Duodenal mucosa (tissue), 2 donors: Measurements from ENCODE around the gene GNAI2.

Experiments used
- H3K27ac ChIP-seq: one replicate; pipeline ENCODE4 v1.7.0; 2013; ENCODE audit warnings: low read depth, low read length
- H3K27me3 ChIP-seq, 2 donors: one replicate each; pipeline ENCODE4 v1.7.0; 2013; ENCODE audit warnings: low read length in 2 of 2, control low read depth in 1 of 2; ENCODE audit not compliant: insufficient read depth in 2 of 2, control insufficient read depth in 1 of 2
- H3K36me3 ChIP-seq, 2 donors: one replicate each; pipeline ENCODE4 v1.7.0; 2013; ENCODE audit warnings: low read length in 2 of 2, control low read depth in 1 of 2; ENCODE audit not compliant: insufficient read depth in 2 of 2, control insufficient read depth in 1 of 2
- H3K4me1 ChIP-seq, 2 donors: one replicate each; pipeline ENCODE4 v1.7.0; 2013; ENCODE audit warnings: low read length in 2 of 2, control low read depth in 1 of 2; ENCODE audit not compliant: insufficient read depth in 2 of 2, control insufficient read depth in 1 of 2
- H3K4me3 ChIP-seq, 2 donors: one replicate each; pipeline ENCODE4 v1.7.0; 2013; ENCODE audit warnings: low read length in 2 of 2, low read depth in 1 of 2
- H3K9ac ChIP-seq, 2 donors: one replicate each; pipeline ENCODE4 v1.7.0; 2013; ENCODE audit warnings: low read length in 2 of 2, low read depth in 1 of 2
- H3K9me3 ChIP-seq, 2 donors: one replicate each; pipeline ENCODE4 v1.7.0; 2013; ENCODE audit warnings: low read length in 2 of 2, control low read depth in 1 of 2; ENCODE audit not compliant: control insufficient read depth in 1 of 2

The GNAI2 gene

DNA sequence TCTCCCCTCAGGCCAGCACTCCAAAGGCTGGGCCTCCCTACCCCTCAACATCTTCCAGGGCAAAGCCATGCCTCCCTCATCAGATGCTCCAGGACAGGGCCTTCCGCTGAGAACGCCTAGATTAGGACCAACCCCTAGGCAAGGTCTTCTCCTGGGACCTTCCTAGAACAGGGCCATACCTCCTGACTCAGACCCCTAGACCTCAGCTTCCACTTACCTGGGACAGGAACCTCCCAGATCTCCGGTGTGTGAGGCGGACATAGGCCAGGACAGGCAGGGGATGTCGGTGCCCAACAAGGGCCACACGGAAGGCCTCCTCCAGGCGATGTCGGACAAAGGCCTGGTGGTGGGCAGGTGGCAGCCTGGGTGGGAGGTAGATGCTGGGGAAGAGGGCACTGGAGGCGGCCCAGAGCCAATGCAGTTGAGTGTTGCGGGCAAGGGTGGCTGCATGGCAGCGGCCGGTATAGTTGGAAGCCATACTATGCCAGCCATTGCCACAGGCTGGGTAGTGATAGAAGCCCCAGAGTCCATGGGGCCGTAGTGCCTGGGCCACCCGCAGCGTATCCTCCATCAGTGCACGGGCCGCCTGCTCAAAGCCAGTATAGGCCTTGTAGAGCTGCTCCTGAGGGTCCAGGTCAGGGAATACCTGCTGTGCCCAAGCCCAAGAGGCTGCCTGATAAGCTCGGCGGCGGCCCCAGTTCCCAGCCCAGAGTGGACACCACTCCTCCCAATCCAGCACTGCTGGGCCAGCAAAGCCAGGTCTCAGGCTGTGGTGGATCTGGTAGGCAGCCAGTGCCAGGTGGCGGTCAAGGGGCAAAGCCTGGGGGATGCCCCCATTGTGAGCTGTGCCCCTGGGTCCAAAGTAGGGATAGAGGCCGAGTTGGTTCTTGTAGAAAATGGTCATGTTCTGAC, 58.7 kb downstream of the GNAI2 start:
- no peak overlapping the region for H3K4me3 ChIP-seq

DNA sequence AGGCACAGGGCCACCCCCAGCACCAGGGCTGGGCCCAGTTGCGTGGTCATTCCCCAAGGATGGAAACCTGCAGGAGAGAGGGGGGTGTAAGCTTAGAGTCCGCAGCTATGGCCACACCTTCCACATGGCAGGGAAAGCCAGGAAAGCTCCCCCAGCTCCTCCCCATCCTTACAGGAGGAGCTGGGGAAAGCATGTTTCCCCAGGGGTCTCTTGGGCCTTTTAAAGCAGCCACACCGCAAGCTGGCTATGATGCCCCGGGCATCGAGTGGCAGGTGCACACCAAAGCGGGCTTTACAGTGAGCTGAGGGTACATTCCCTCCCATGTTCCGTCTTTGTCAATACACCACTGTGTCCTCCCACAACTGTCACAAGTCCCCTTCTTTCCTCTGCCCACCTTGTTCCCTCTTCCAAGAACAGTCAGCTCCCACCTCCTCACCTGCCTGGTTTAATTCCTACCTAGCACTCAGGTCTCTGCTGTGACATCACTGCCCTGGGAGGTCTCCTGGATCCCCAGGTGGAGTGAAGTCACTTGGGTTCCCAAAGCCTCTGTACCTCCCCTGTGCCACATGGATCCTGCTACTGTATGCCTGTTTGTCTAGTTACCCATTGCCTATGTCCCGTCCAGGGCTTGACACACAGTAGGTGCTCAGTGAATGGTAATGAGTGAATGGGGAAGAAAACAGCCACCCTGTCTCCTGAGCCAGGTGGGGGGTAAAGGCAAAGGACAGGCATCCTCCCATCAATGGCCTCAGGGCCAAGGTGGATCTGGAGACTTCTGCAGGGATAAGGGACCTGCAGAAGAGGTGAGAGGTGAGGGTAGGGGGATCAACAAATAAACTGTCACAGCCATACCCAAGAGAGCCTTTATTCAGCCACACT, 59.8 kb downstream of the GNAI2 start:
- Histone ChIP-seq H3K4me1 (peaks cover 40 to 44% of the 10 kb centered on the region in 2 donors), H3K36me3 (no peaks in the 10 kb centered on the region), H3K27me3 (no peaks in the 10 kb centered on the region), H3K9ac (no peak overlapping the region), H3K4me3 (no peak overlapping the region), H3K9me3 (no peaks in the 10 kb centered on the region), H3K27ac (no peak overlapping the region)

More for the DNA sequence above, 58.7 kb downstream of the GNAI2 start:
- no peak overlapping the region for H3K9ac ChIP-seq
- no peaks in the 10 kb centered on the region for H3K27me3 ChIP-seq
- H3K9me3 ChIP-seq, result no peaks in the 10 kb centered on the region
- H3K27ac ChIP-seq, result no peak overlapping the region
- H3K36me3 ChIP-seq, result peaks cover 7 to 9% of the 10 kb centered on the region in 2 donors
- peaks cover 37 to 42% of the 10 kb centered on the region in 2 donors for H3K4me1 ChIP-seq

DNA sequence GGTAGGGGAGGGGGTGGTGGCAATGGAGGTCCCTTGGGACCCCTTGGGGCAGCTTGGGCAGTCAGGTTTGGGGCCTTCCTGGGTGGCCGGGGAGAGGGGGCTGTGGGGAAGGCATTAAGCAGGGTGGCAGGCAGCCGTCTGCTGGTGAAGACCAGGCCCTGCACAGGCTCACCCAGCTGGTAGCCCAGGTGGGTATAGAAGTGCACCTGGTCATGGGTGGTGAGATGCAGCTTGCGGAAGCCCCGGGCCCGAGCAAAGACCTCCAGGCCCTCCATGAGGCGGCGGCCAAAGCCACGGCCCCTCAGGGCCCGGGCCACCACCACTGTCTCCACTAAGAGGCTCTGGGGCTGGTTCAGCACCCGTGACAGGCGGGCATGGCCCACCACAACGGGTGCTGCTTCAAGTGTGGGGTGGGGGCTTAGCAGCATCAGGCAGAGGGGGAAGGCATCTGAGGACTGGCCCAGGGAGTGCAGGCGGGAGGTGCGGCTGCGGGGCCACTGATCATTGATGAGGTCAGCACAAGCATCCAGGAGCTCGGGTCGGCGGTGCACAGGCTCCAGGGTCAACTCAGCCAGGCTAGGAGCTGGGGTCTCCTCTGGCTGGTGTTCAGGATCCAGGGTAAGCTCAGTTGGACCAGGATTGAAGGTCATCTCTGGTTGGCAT, 60.8 kb downstream of the GNAI2 start:
- H3K27ac ChIP-seq, result no peak overlapping the region
- no peaks in the 10 kb centered on the region for H3K27me3 ChIP-seq
- no peaks in the 10 kb centered on the region for H3K36me3 ChIP-seq
- H3K9ac ChIP-seq, result no peak overlapping the region
- H3K9me3 ChIP-seq, result no peaks in the 10 kb centered on the region
- H3K4me1 ChIP-seq, result peaks cover 32 to 38% of the 10 kb centered on the region in 2 donors
- H3K4me3 ChIP-seq, result no peak overlapping the region

DNA sequence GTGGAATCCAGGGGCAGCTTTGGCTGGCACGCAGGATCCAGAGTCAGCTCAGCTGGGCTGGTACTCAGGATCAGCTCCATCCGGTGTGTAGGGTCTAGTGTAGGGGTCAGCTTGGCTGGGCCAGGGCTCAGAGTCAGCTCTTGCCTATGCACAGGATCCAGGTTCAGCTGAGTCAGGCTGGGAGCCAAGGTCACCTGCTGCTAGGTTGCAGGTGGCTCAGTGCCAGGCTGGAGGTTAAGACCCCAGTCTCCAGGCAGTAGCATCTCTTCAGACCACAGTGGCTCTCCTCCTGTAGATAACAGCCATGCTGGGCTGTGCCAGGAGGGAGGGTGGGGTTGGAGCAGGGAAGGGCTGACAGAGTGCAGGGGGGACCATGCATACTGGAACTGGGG, 61.4 kb downstream of the GNAI2 start:
- H3K4me1 ChIP-seq, result peaks cover 32 to 38% of the 10 kb centered on the region in 2 donors
- no peak overlapping the region for H3K4me3 ChIP-seq
- no peaks in the 10 kb centered on the region for H3K27me3 ChIP-seq
- H3K27ac ChIP-seq, result no peak overlapping the region
- no peak overlapping the region for H3K9ac ChIP-seq
- no peaks in the 10 kb centered on the region for H3K36me3 ChIP-seq
- H3K9me3 ChIP-seq, result no peaks in the 10 kb centered on the region

DNA sequence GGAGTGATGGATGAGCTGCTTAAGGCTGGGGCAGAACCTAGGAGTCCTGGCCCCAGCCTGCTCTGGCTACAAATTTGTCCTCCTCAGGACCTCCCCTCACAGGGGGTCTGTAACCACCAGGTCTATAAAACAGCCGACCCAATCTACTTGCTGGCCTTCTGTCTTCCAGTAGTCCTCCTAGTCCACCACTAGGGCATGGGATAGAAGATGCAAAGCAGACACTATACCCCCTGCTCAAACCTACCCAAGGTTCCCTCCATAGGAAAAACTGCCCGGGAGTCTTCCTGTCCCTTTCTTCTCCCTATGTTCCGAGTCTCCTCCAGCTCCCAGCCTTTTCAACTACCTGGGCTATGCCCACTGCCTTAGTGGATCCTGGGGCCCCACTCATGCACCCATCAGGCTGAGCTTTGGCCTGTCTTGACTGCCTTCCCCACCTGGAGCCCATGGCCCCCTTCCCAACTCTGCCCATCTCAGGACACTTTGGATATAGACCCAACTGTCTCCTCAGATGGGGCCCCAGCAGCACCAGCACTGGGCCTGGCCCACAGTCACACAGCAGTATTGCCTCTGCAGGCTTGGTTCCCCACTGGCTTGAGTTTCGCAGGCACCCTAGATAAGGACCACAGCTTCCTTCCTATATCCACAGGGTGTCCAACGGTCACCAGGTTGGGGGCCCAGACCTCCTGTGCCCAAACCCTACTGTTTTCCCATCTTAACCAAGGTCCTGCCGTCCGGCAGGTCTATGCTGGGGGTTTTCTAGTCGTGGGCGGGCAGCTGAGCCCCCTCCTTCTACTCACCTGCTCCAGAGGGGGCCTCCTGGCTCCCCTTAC, 62.1 kb downstream of the GNAI2 start:
- H3K27me3 ChIP-seq, result no peaks in the 10 kb centered on the region
- H3K27ac ChIP-seq, result peak overlapping the region; percentile 93
- peaks cover 28 to 39% of the 10 kb centered on the region in 2 donors for H3K4me1 ChIP-seq
- peak overlapping the region; percentile 89 to 97 for H3K9ac ChIP-seq
- no peaks in the 10 kb centered on the region for H3K36me3 ChIP-seq
- H3K9me3 ChIP-seq, result no peaks in the 10 kb centered on the region
- H3K4me3 ChIP-seq, result peak overlapping the region; percentile 87 to 93

DNA sequence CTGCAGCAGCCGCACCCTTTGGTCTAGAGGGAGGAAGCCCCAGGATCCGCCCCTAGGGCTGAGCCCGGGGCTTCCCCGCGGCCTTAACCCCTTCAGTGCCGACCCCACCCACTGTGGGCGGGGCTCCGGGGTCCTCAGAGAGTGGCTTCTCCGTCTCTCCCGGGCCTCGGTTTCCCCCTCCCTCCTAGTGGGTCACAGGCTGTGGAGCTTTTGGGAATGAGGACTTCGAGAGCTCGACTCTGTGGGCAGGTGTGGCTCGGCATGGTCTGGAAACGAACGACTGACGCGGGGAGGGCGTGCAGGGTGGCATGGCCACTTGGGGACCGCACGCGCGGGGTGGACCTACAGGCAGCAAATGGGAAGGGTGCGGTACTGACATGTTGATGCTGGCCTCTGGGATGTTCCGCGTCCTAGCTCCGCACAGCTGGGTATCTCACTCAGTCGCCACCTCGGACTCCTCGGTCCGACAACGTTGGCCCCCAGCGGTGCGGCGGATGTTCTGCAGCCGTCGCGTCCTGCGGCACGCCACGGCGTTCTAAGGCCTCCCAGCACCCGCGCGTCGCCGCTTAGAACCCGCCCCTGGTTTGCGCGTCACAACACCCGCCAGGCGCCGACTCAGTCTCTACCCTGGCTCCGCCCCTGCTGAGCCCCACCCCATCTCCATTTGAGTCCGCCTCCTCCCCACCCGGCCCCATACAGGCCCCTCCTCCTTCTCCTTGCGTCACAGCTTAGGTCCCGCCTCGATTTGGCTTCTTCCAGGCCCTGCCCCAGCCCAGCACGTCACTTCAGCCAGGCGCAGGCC, 63.0 kb downstream of the GNAI2 start, which contains the start of the genes HYAL3 and NAA80:
Gene HYAL3, minus strand, starts transcription at position 570 of the 802 bp plus-strand sequence. CDS start 3,803 bp downstream, outside the sequence.
Gene NAA80, minus strand, starts transcription at position 570 of the 802 bp plus-strand sequence. CDS start 1,942 bp downstream, outside the sequence.
- H3K27ac ChIP-seq, result peak within 1 kb of the TSS; percentile 93
- H3K4me3 ChIP-seq, result peak within 1 kb of the TSS; percentile 87 to 93
- H3K9me3 ChIP-seq, result no peaks in the 10 kb centered on the region
- peaks cover 31 to 39% of the 10 kb centered on the region in 2 donors for H3K4me1 ChIP-seq
- H3K27me3 ChIP-seq, result no peaks in the 10 kb centered on the region
- H3K36me3 ChIP-seq, result no peaks in the 10 kb centered on the region
- H3K9ac ChIP-seq, result peak within 1 kb of the TSS; percentile 89 to 97

DNA sequence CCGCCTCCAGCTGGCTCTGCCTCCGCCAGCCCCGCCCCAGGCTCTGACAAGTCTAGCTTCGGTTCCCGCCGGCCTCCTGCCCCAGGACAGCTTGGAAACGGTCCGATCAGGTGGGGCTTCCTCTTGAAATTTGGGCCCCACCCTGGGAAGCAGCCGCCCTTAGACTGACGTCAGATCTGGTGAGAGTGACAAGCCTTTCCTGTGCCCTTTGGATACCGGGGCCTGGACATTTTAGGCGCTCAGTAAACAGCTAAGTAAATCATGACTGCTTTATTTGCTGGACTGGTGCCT, 63.6 kb downstream of the GNAI2 start:
- Histone ChIP-seq H3K9me3 (no peaks in the 10 kb centered on the region), H3K4me1 (peaks cover 31 to 39% of the 10 kb centered on the region in 2 donors), H3K9ac (peak overlapping the region; percentile 75 to 76), H3K36me3 (no peaks in the 10 kb centered on the region), H3K27ac (peak overlapping the region; percentile 85), H3K4me3 (peak overlapping the region; percentile 62 to 74), H3K27me3 (no peaks in the 10 kb centered on the region)

DNA sequence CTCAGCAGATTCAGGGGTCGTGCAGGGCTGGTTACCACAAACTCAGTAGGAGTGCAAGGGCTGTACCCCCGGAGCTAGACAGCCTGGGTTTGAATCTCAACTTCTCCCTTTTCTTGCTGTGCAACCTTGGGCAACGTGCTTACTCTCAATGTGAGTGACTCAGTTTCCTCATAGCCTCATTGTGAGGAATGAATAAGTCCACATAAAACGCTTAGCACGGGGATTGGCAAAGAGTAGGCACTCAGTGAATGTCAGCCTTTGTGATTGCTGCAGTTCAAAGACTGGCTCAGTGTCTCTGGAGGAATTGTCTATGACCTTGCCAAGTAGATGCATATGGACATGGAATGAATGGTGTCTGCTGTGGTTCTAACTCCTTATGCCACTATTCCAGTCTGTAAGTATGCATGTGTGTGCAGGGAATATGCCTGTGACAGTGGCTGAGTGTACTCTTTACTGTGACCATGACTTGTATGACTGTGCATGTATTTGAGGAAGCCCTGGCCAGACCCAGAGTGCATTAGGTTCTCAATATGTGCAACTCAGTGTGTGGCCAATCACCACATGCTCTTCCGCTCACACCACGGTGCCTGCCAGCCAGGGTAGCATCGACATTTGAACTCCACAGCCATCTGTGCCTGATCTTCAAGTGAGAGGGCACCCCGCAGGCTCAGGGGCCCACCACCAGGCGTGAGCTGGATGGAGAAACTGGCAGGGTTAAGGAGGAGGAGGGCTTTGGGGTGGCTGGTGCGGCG, 64.1 kb downstream of the GNAI2 start:
- Histone ChIP-seq H3K27me3 (no peaks in the 10 kb centered on the region), H3K27ac (peak overlapping the region; percentile 85), H3K4me3 (peak overlapping the region; percentile 62 to 74), H3K4me1 (peaks cover 31 to 39% of the 10 kb centered on the region in 2 donors), H3K9ac (peak overlapping the region; percentile 75 to 76), H3K36me3 (no peaks in the 10 kb centered on the region), H3K9me3 (no peaks in the 10 kb centered on the region)
